HK-2 (cell line): Measurements from ENCODE around the gene MYLIP.

Source experiments
- DNase-seq: peaks from one replicate; pipeline ENCODE4 v3.0.0-alpha.2; 2018; ENCODE audit not compliant: unreplicated experiment

MYLIP gene

GRCh38 chr6:16139556-16139955 is 10.7 kb downstream of the MYLIP start:
- DNase-seq = no peak

GRCh38 chr6:16140607-16141006 is 11.7 kb downstream of the MYLIP start:
- DNase-seq = no peak

- DNase-seq = no peak
Measured at GRCh38 chr6:16141514-16141913, 12.6 kb downstream of the MYLIP start.

GRCh38 chr6:16145038-16145437 is 16.2 kb downstream of the MYLIP start:
- DNase-seq = no peak

GRCh38 chr6:16146028-16146427 is 17.1 kb downstream of the MYLIP start:
- DNase-seq = no peak

GRCh38 chr6:16146527-16146955 is 17.7 kb downstream of the MYLIP start:
- no peak for DNase-seq

- peak; percentile 57 for DNase-seq
Measured at GRCh38 chr6:16148498-16148897, 19.6 kb downstream of the MYLIP start.

GRCh38 chr6:16149305-16149704 is 20.4 kb downstream of the MYLIP start:
- DNase-seq = no peak

GRCh38 chr6:16150098-16150497 is 21.2 kb downstream of the MYLIP start:
- DNase-seq = no peak

- DNase-seq = no peak
Measured at GRCh38 chr6:16153211-16153820, 24.4 kb downstream of the MYLIP start.

- DNase-seq = no peak
Measured at GRCh38 chr6:16154904-16155303, 26.0 kb downstream of the MYLIP start.

- DNase-seq = no peak
Measured at GRCh38 chr6:16157492-16157891, 28.6 kb downstream of the MYLIP start.

GRCh38 chr6:16157909-16158308 is 29.0 kb downstream of the MYLIP start:
- DNase-seq = no peak

- no peak for DNase-seq
Measured at GRCh38 chr6:16158943-16159557, 30.2 kb downstream of the MYLIP start.

GRCh38 chr6:16160794-16161193 is 31.9 kb downstream of the MYLIP start:
- DNase-seq = no peak

GRCh38 chr6:16162003-16162402 is 33.1 kb downstream of the MYLIP start:
- DNase-seq = no peak

- no peak for DNase-seq
Measured at GRCh38 chr6:16163066-16163465, 34.2 kb downstream of the MYLIP start.

GRCh38 chr6:16163535-16164300 is 34.8 kb downstream of the MYLIP start:
- no peak for DNase-seq

GRCh38 chr6:16165641-16166040 is 36.8 kb downstream of the MYLIP start:
- no peak for DNase-seq

GRCh38 chr6:16166871-16167608 is 38.2 kb downstream of the MYLIP start:
- no peak for DNase-seq

GRCh38 chr6:16168121-16168520 is 39.2 kb downstream of the MYLIP start:
- DNase-seq = no peak

- no peak for DNase-seq
Measured at GRCh38 chr6:16168858-16169257, 40.0 kb downstream of the MYLIP start.
